Measurements from ENCODE around the gene HMCN1.

The HMCN1 gene

GRCh38 chr1:186042230-186042629, 308.0 kb downstream of the HMCN1 start:
- TF ChIP-seq FOXP2 (optimal IDR thresholded peaks at IDR 0.05; ENCODE audit: borderline replicate concordance, extremely low read depth, extremely low read length, insufficient read depth) (no peak), TAF1 (IDR thresholded peaks at IDR 0.05; ENCODE audit: borderline replicate concordance, insufficient read depth, low read length) (no peak), POLR2AphosphoS5 (IDR thresholded peaks at IDR 0.05; ENCODE audit: low read depth, low read length) (no peak), SIN3A (IDR thresholded peaks at IDR 0.05; ENCODE audit: borderline replicate concordance, insufficient read depth, low read length) (no peak)
- TF ChIP-seq, protein P1, sequence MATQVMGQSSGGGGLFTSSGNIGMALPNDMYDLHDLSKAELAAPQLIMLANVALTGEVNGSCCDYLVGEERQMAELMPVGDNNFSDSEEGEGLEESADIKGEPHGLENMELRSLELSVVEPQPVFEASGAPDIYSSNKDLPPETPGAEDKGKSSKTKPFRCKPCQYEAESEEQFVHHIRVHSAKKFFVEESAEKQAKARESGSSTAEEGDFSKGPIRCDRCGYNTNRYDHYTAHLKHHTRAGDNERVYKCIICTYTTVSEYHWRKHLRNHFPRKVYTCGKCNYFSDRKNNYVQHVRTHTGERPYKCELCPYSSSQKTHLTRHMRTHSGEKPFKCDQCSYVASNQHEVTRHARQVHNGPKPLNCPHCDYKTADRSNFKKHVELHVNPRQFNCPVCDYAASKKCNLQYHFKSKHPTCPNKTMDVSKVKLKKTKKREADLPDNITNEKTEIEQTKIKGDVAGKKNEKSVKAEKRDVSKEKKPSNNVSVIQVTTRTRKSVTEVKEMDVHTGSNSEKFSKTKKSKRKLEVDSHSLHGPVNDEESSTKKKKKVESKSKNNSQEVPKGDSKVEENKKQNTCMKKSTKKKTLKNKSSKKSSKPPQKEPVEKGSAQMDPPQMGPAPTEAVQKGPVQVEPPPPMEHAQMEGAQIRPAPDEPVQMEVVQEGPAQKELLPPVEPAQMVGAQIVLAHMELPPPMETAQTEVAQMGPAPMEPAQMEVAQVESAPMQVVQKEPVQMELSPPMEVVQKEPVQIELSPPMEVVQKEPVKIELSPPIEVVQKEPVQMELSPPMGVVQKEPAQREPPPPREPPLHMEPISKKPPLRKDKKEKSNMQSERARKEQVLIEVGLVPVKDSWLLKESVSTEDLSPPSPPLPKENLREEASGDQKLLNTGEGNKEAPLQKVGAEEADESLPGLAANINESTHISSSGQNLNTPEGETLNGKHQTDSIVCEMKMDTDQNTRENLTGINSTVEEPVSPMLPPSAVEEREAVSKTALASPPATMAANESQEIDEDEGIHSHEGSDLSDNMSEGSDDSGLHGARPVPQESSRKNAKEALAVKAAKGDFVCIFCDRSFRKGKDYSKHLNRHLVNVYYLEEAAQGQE (IDR thresholded peaks at IDR 0.05; ENCODE audit: insufficient read depth in 1 of 2, low read depth in 2 of 2, low read length in 2 of 2) = no peak

- no peak for TF ChIP-seq SIN3A (IDR thresholded peaks at IDR 0.05; ENCODE audit: borderline replicate concordance, insufficient read depth, low read length)
- no peak for TF ChIP-seq TAF1 (IDR thresholded peaks at IDR 0.05; ENCODE audit: borderline replicate concordance, insufficient read depth, low read length)
- no peak for TF ChIP-seq FOXP2 (optimal IDR thresholded peaks at IDR 0.05; ENCODE audit: borderline replicate concordance, extremely low read depth, extremely low read length, insufficient read depth)
- TF ChIP-seq, protein P1 (IDR thresholded peaks at IDR 0.05; ENCODE audit: insufficient read depth in 1 of 2, low read depth in 2 of 2, low read length in 2 of 2) = no peak
- TF ChIP-seq POLR2AphosphoS5 (IDR thresholded peaks at IDR 0.05; ENCODE audit: low read depth, low read length) = no peak
Measured at GRCh38 chr1:186043296-186043695, 309.1 kb downstream of the HMCN1 start.

- TF ChIP-seq SIN3A (IDR thresholded peaks at IDR 0.05; ENCODE audit: borderline replicate concordance, insufficient read depth, low read length) (no peak), FOXP2 (optimal IDR thresholded peaks at IDR 0.05; ENCODE audit: borderline replicate concordance, extremely low read depth, extremely low read length, insufficient read depth) (no peak), TAF1 (IDR thresholded peaks at IDR 0.05; ENCODE audit: borderline replicate concordance, insufficient read depth, low read length) (no peak), POLR2AphosphoS5 (IDR thresholded peaks at IDR 0.05; ENCODE audit: low read depth, low read length) (no peak)
- TF ChIP-seq, protein P1 (IDR thresholded peaks at IDR 0.05; ENCODE audit: insufficient read depth in 1 of 2, low read depth in 2 of 2, low read length in 2 of 2) = no peak
Measured at GRCh38 chr1:186044079-186044685, 310.0 kb downstream of the HMCN1 start.

- no peak for TF ChIP-seq TAF1 (IDR thresholded peaks at IDR 0.05; ENCODE audit: borderline replicate concordance, insufficient read depth, low read length)
- TF ChIP-seq, protein P1 (IDR thresholded peaks at IDR 0.05; ENCODE audit: insufficient read depth in 1 of 2, low read depth in 2 of 2, low read length in 2 of 2) = no peak
- TF ChIP-seq SIN3A (IDR thresholded peaks at IDR 0.05; ENCODE audit: borderline replicate concordance, insufficient read depth, low read length) = no peak
- no peak for TF ChIP-seq FOXP2 (optimal IDR thresholded peaks at IDR 0.05; ENCODE audit: borderline replicate concordance, extremely low read depth, extremely low read length, insufficient read depth)
- TF ChIP-seq POLR2AphosphoS5 (IDR thresholded peaks at IDR 0.05; ENCODE audit: low read depth, low read length) = no peak
Measured at GRCh38 chr1:186046437-186047211, 312.4 kb downstream of the HMCN1 start.
